HG03432 (cell line): ENCODE measurements around the gene ACAD11.

Experiments
- ATAC-seq: cut with Tn5 transposase; IDR thresholded peaks from one replicate; pipeline ENCODE4 v1.9.1; 2021; ENCODE audit warnings: mild to moderate bottlenecking, moderate library complexity; ENCODE audit not compliant: unreplicated experiment

Gene ACAD11

DNA sequence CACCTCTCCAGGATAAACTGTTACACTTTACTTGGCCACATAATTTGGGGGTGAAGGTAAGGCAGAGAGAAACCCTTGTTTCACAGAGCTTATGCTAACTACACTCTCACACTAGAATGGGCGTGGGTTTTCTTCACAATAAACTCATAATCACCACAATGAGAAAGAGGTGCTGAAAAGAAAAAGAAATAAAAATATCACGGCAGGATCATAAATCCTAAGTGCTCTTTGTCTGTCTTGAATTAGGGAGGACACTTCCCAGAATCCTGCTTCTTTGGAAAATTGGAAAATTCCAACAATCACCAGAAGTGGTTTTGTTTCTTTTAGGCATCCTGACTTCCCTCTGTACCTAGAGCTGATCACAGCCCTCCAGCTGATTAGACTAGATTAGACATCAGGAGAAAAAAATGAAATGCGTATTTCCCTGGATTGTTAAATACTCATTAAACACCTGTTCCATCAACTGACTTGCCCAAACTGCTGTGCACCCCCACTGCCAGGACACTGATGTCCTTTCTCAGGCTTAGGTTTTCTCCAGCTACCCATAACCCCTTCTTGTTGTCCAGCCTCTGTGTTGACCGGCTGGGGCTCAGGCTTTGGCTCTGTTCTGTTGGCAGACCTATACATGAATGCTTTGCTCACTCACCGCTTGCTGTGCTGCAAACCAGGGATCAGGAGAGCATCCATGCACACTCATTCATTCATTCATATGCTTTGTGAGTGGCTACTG, 104.1 kb downstream of the ACAD11 start:
- no peak for ATAC-seq

GRCh38 chr3:132554437-132554836, 105.2 kb downstream of the ACAD11 start:
- ATAC-seq, result no peak

- no peak for ATAC-seq
Observed at GRCh38 chr3:132553826-132554225, 105.8 kb downstream of the ACAD11 start.

- ATAC-seq, result peak; percentile 14
Observed at GRCh38 chr3:132550579-132551305, 108.9 kb downstream of the ACAD11 start.

DNA sequence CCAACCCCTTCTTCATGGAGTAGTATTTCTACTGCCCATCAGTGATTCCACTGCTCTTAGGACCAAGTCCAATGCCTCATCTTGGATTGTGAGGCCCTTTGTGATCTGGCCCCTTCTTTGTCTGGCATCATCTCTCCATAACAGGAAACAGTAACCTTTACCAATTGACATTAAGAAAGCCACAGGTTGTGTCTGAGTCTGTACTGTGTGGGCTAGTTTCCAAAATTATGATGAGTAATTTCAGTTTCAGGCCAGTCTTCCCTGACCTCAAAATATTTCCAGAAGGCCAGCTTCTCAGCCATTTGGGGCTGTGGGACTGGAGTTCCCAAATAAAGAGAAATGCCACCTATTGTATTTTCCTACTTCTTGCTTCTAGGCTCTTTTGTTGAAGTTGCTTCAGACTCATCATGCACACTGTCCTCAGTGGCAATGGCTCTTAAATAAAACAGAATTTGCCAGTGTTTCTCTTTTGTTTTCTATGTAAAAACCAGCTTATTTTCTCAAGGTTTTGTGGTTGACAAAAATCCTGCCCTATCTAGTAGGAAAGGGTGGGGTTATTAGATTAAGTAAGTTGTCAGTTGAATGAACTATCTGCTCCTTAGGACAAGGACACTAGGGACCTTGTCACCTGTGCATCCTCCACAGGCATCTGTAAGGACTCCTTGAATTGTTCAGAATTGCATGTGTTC, 109.6 kb downstream of the ACAD11 start:
- peak; percentile 86 for ATAC-seq

- no peak for ATAC-seq
Observed at GRCh38 chr3:132549169-132549568, 110.4 kb downstream of the ACAD11 start.

GRCh38 chr3:132545471-132545870, 114.1 kb downstream of the ACAD11 start:
- ATAC-seq, result no peak

GRCh38 chr3:132544130-132544529, 115.5 kb downstream of the ACAD11 start:
- ATAC-seq, result no peak

DNA sequence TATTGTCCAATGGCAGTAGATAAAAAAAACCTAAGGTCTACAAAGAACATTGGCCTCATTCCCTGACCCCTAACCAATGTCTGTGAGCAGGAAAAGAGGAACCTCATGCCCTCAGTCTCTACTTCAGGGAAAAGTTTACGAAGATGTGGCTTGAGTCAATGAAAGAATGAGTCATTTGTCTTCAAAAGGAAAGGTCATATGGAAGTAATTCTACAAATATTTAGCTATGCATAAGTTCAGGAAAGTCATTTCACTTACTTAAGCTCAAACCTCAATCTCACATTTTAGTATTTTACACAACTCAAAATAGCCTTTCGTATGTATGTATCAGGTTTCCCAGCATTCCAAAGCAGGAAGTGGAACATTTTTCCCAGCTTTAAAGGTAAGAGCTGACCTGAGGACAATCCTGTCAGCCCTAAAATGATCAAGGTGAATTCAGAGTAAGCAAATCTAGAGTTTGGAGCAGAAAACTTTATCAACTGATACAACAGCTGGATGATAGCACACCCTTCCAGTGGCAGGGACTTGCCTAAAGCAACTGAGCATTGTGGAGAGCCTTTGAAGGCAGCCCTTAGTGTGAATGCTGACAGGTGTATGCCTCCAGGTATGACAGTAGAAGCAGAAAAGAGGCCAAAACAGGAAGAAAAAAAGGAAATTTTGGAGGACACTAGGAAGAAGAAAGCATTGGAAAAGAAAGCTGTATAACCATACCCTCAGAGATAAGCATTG, 116.4 kb downstream of the ACAD11 start:
- ATAC-seq, result no peak

GRCh38 chr3:132542577-132542976, 117.0 kb downstream of the ACAD11 start:
- ATAC-seq, result no peak

GRCh38 chr3:132539681-132540080, 119.9 kb downstream of the ACAD11 start:
- ATAC-seq, result no peak

- no peak for ATAC-seq
Observed at GRCh38 chr3:132538072-132538471, 121.5 kb downstream of the ACAD11 start.

GRCh38 chr3:132537297-132537696, 122.3 kb downstream of the ACAD11 start:
- ATAC-seq, result no peak

DNA sequence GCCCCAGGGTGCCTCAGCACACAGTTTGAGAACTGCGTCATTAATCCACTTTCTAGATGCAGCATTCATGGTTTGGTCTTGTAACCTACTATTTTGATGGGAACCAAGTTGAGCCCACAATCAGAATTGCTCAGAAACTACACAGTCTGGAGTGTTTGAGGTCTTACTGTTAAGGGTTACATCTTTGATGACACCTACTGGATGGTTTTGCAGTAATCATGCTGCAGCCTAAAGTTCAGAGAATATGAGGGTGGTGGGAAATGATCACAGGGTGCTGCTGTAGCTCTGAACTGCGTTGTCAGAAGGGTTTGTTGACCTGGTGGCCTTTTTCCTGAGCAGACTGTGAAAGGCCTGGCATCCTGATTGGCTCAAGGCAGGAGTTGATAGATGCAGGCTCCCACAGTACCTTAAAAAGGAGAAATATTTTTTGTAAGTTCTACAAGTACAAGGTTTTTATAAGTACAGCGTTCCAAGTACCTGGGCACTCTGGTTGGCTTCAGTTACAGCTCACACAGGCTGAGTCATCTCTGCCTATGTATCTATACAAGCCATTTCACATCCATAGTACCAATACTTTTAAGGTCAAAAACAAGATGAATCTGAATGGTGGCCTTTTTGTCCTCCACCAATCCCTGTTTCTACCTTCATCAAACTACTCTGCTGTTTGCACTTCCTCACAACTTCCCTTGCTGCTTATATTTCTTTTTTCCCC, 123.0 kb downstream of the ACAD11 start:
- peak; percentile 16 for ATAC-seq

DNA sequence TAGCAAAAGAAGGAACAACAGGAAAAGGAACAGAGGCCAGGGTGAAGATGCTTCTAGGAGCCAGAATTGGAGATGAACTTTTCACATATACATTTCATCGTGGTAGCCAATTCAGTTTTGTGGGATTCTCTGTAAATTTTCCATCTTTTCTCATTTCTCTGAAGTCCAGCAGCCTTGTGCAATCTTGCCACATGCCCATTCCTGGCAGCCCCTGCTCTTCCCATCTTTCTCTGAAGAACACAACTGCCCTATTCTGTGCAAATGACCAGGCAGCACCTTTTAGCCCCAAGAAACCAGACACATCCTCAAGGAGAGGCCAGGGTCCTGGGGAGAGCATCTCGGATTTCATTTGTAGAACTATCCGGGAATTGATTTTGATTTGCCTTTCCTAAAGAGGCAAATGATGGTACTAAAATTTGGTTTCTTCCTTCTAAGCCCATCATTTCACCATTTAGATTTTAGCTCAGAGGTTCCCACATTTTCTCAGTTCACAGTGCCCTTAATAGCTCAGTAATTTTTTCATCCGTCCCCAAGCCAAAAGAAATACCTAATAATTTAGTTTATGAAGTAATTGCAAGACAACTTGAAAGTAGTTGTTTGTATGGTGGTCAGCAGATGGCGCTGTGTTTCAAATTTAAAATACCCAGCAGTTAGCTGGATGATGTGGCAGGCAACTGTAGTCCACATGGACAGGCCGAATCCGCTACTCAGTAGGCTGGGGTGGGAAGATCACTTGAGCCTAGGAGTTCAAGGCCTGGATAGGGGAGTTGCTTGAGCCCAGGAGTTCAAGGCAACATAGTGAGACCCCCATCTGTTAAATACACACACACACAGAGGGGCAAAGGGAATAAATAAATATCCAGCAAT, 123.8 kb downstream of the ACAD11 start:
- peak; percentile 67 for ATAC-seq

- no peak for ATAC-seq
Observed at GRCh38 chr3:132530624-132531023, 129.0 kb downstream of the ACAD11 start.

DNA sequence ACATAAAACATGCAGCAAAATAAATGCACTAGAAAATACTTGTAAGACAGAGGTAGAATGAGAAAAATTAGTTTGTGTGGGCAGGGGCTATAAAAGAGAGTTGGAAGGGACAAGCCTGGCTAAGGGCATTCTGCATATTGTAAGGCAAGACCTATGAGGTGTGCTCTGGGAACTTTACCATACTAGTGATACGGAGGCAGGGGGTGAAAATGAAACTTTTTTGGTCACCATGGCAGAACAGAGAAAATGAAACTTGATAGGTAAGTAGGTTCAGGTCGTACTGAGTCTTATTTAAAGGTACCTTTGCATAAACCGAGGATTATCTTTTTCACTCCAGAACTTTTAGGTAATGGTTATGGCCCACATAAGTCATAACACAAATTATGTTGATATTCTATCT, 137.3 kb downstream of the ACAD11 start:
- no peak for ATAC-seq

DNA sequence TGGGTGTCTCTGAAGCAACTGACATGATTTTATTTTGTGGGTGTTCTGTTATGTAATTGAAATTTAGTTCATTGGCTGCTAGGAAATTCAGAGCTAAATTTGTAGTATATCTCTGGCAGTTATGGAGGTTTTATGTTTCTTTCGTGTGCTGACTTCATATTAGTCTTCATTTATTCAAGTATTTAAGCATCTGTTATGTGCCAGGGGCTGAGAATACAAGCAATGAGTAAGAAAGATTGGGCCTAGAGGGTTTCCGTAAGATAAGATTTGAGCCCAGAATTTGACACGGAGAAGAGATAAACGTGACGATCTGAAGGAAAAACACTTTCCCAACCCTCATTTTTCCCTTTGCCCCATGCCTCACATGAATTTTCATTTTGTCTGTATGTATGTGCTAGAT, 137.7 kb downstream of the ACAD11 start:
- no peak for ATAC-seq

DNA sequence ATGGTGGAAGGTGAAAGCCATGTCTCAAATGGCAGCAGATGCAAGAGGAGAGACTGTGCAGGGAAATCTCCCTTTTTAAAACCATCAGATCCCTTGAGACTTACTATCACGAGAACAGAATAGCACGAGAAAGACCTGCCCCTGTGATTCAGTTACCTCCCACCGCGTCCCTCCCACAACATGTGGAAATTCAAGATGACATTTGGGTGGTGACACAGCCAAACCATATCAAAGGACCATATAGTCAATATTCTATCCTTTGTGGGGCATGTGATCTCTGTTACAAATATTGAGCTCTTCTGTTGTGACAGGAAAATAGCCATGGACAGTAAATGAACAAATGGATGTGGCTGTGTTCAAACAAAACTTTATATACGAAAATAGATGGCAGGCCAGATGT, 139.7 kb downstream of the ACAD11 start:
- ATAC-seq, result no peak

DNA sequence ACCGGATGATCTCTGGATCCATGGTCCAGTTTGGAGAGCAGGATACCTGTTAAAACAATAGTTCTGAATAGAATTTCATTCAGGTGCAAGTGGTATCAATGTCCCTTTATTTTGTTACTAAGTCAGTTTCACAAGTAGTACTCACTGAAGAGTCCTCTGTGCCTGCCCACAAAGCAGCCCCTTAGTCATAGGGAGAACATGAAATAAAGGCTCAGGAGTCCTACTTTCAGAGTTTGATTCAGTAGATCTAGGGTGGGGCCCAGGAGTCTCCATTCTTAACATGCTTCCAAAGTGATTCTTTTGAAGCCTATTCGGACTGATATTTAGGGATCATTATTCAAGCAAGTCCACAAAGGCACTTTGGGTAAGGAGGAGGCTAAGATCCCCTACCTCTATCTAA, 142.3 kb downstream of the ACAD11 start:
- no peak for ATAC-seq
